ENCODE results near the gene CD74.

CD74 gene

GRCh38 chr5:150374651-150375050 lies 38.1 kb downstream of the CD74 start:
- DNase-seq (ENCODE audit: extremely low spot score, insufficient read length, low read depth) = no peak
- FAIRE-seq = no peak

DNA sequence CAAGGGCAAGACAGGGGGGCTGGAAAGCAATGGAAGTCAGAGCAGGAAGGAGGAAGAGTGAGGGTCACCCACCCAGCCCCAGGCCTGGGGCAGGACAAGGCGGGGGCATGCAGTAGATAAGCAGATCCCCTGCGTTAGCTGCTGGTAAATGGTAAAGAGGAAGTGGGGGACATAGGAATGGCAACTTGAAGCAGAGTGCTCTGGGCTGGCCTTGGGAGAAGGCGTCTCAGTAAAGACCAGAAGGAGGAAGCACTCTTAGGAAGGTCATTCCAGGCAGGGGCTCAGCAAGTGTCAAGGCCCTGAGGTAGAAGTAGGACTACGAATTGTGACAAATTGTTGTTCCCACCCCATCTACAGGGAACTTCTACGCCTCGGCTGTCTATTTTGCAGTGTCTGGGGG lies 40.1 kb downstream of the CD74 start:
- no peak for DNase-seq (ENCODE audit: extremely low spot score, insufficient read length, low read depth)
- no peak for FAIRE-seq

DNA sequence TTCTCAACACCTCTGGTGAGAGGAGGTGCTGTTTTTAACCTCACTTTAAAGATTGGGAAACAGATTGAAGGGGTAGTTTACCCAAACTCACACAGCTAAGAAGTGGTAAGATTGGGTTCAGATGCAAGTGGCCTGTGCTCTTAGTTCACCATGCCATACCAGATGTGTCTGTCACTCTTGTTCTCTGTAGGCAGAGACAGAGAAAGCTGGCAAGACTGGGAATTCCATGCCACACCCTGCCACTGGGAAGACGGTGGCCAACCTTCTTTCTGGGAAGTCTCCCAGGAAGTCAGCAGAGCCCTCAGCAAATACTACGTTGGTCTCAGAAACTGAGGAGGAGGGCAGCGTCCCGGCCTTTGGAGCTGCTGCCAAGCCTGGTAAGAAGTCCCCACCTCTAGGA lies 44.2 kb downstream of the CD74 start:
- DNase-seq (ENCODE audit: extremely low spot score, insufficient read length, low read depth) (no peak), FAIRE-seq (no peak)

DNA sequence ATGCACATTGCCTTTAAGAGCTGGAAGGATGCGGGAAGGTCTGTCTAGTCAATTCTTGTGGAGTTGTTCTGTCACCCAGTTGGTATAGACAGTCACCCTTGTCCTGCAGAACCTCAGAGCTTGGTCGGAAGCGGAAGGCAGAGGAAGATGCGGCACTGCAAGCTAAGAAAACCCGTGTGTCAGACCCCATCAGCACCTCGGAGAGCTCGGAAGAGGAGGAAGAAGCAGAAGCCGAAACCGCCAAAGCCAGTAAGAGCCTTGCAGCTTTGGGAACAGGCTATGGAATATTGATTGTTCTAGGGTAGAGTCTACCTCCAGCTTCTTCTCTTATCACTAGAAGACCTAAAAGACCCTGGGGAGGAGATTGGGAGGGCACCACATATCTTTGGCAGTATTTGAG lies 48.7 kb downstream of the CD74 start:
- FAIRE-seq = no peak
- DNase-seq (ENCODE audit: extremely low spot score, insufficient read length, low read depth) = no peak

DNA sequence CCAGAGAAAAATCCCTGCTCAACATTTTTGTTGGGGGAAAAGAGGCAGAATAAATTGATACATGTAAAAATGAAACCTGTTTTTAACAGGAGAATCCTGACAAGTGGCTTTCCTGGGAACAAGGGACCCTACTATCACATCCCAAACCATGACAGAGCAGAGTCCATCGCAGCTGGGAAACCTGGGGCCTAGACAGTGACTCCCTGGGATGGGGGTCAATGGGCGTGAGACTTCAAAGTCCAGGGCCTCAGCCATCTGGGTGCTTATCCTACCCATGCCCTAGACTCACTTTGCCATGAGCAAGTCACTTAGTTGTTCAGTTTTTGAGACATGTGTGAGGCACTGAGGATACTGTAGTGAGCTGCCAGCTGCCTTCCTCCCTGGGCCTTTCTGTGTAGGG lies 49.5 kb downstream of the CD74 start:
- FAIRE-seq = no peak
- DNase-seq (ENCODE audit: extremely low spot score, insufficient read length, low read depth) = no peak

- no peak for FAIRE-seq
- no peak for DNase-seq (ENCODE audit: extremely low spot score, insufficient read length, low read depth)
Measured at GRCh38 chr5:150361301-150361700, 51.4 kb downstream of the CD74 start.

DNA sequence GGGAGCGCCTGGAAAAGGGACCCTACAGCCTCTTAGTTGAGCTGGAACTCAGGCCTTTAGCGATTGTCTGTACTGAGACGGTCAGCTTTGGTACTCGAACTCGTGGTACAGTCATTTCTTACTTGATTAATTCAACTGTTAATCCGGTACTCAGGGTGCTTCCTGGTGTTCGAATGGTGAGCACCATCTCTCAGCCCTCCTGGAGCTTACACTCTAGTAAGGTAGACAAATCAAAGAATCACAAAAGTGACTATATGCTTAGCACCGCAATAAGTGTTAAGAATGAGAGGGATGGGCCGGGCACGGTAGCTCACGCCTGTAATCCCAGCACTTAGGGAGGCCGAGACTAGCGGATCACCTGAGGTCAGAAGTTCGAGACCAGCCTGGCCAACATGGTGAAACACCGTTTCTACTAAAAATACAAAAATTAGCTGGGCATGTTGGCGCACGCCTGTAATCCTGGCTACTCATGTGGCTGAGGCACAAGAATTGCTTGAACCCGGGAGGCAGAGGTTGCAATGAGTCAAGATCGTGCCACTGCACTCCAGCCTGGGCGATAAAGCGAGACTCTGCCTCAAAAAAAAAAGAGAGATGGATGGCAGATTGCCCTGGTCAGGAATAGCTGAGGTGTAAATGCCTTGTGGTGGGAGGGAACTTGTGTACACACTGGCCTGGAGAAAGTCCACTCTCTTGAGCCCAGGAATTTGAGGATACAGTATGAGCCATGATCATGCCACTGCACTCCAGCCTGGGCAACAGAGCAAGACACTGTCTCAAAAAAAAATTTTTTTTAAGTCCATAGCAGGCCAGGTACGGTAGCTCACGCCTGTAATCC lies 54.2 kb downstream of the CD74 start:
- DNase-seq (ENCODE audit: extremely low spot score, insufficient read length, low read depth) (no peak), FAIRE-seq (no peak)

GRCh38 chr5:150357326-150358260 lies 55.1 kb downstream of the CD74 start, which contains the start of gene TCOF1:
TSS of gene TCOF1 (plus strand) at chr5:150357697. CDS start at chr5:150357747, 50 bp downstream.
- DNase-seq (ENCODE audit: extremely low spot score, insufficient read length, low read depth) (peak; percentile 93), FAIRE-seq (peak; percentile 95)

- DNase-seq (ENCODE audit: extremely low spot score, insufficient read length, low read depth) = no peak
- FAIRE-seq = no peak
Measured at GRCh38 chr5:150356575-150357294, 56.0 kb downstream of the CD74 start.

GRCh38 chr5:150355791-150356190 lies 56.9 kb downstream of the CD74 start:
- DNase-seq (ENCODE audit: extremely low spot score, insufficient read length, low read depth) (no peak), FAIRE-seq (no peak)

DNA sequence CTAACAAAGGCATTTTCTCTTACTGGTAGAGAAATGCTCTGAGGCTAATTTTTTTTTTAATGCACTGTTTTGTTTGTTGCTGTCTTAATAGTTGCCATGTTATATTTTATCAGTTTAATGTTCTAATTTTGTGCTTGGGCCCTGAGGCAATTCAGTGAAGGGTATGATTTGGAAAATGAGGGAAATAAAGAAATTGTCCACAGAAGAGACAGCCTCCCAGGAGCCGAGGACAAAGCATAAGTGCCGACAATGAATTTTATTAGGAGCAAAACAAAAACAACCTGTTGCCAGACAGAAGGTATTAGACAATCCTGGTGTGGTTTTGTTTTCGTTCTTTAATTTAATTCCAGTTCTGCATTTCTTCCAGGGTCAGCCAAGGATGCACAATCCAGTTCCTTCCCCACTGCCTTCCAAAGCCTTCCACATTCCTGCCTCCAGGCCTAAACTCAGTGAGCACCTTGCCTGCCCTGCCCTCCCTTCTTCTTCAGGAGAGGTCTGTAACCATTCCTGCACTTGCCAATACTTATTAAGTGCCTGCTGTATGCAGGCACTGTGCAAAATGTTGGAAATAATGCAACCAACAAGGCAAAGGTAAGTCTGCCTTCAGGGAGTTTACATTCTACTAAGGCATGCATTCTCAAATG lies 59.6 kb downstream of the CD74 start:
- DNase-seq (ENCODE audit: extremely low spot score, insufficient read length, low read depth) (no peak), FAIRE-seq (no peak)

GRCh38 chr5:150352244-150353031 lies 60.3 kb downstream of the CD74 start:
- no peak for FAIRE-seq

More at GRCh38 chr5:150352244-150353031, 60.3 kb downstream of the CD74 start:
- DNase-seq (ENCODE audit: extremely low spot score, insufficient read length, low read depth) = no peak
